ENCODE results near the gene PLA2G4F.

GRCh38 chr15:42108806-42109205 is 47.6 kb downstream of the PLA2G4F start:
- TF ChIP-seq POLR2A (IDR thresholded peaks at IDR 0.05; ENCODE audit: low read length) (no peak), GATA1 (IDR thresholded peaks at IDR 0.05; ENCODE audit: low read depth, low read length) (no peak)
